ENCODE data around the gene CLEC2D. TPM values are rescaled to one million over a fixed set of nuclear protein-coding genes. Genes with fewer than 3 reads are reported as not detected.

The CLEC2D gene
- total and polyA plus RNA-seq, 2 donors (not counting 1 experiment from before 2014, with no cell fraction given), result 158 to 426 TPM

DNA sequence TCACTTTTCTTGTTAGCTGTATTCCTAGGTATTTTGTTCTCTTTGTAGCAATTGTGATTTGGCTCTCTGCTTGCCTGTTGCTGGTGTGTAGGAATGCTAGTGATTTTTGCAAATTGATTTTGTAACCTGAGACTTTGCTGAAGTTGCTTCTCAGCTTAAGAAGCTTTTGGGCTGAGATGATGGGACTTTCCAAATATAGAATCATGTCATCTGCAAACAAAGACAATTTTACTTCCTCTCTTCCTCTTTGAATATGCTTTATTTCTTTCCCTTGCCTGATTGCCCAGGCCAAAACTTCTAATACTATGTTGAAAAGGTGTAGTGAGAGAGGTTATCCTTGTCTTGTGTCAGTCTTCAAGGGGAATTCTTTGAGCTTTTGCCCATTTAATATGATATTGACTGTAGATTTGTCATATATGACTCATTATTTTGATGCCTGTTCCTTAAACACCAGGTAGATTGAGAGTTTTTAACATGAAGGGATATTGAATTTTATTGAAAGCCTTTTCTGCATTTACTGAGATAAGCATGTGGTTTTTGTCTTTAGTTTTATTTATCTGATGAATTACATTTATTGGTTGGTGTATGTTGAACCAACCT is 36.7 kb downstream of the CLEC2D start:
- Mint-ChIP-seq H3K27me3 (no peaks in the 10 kb centered on the region), H3K27ac (peak overlapping the region; percentile 92), H3K9me3 (ENCODE audit: insufficient read depth) (peaks cover 2% of the 10 kb centered on the region), H3K4me3 (peak overlapping the region; percentile 78), H3K4me1 (peaks cover 85% of the 10 kb centered on the region)
- DNase-seq, result peak; percentile 67
- Histone ChIP-seq H3K79me2 (ENCODE audit: control insufficient read depth, insufficient read depth, low read length) (peaks cover 27% of the 10 kb centered on the region), H3K9ac (ENCODE audit: low read length) (peak overlapping the region; percentile 48), H3K9me3 (ENCODE audit: control extremely low read depth in 1 of 3, control insufficient read depth in 2 of 3, insufficient read depth in 1 of 3, low read length in 2 of 3) (peaks cover 0 to 4% (median 3%) of the 10 kb centered on the region in 3 donors), H3K4me2 (replicated peaks; ENCODE audit: low read depth, low read length, poor library complexity, severe bottlenecking) (peak overlapping the region; percentile 68), H3K27ac (ENCODE audit: low read length in 2 of 2) (peak overlapping the region; percentile 82 to 92), H2AFZ (ENCODE audit: insufficient read depth, low read depth, low read length, poor library complexity, severe bottlenecking) (peak overlapping the region; percentile 13), H3K36me3 (replicated peaks in 1 of 2; ENCODE audit: control extremely low read depth in 1 of 2, control insufficient read depth in 1 of 2, extremely low read depth in 1 of 2, insufficient read depth in 2 of 2, low read length in 1 of 2) (no peaks in the 10 kb centered on the region), H3K27me3 (replicated peaks in 1 of 4; ENCODE audit: control extremely low read depth in 1 of 4, control insufficient read depth in 3 of 4, insufficient read depth in 4 of 4, low read length in 3 of 4) (no peaks in the 10 kb centered on the region), H3K4me1 (ENCODE audit: control insufficient read depth in 2 of 2, insufficient read depth in 2 of 2, low read length in 2 of 2) (peaks cover 77% of the 10 kb centered on the region in 2 donors), H4K20me1 (ENCODE audit: control insufficient read depth, insufficient read depth, low read length, poor library complexity, severe bottlenecking) (no peaks in the 10 kb centered on the region), H3K4me3 (ENCODE audit: control extremely low read depth in 1 of 5, extremely low read depth in 1 of 5, insufficient read depth in 1 of 5, low read depth in 2 of 5, low read length in 4 of 5) (peak overlapping the region in 1 of 5 experiments; percentile 45)
- intact Hi-C loops (cut with micrococcal nuclease), result loop anchor here (1.0 to 5.0 kb wide), 3 partner anchors 11 to 34 kb away; no protein-coding TSS in a partner anchor
- ChIA-PET POLR2A (interaction anchor here (0.8 to 0.9 kb wide), 2 partner anchors 36 to 37 kb away, joined by 3 read pairs; partner anchors contain the start of gene CLEC2D), CTCF (interaction anchor here (0.5 to 7.8 kb wide), 14 partner anchors 19 to 375 kb away, joined by 3 to 81 read pairs (median 4); no protein-coding TSS in a partner anchor)
- ATAC-seq (ENCODE audit: low read depth), result no peak
- TF ChIP-seq, protein P1, sequence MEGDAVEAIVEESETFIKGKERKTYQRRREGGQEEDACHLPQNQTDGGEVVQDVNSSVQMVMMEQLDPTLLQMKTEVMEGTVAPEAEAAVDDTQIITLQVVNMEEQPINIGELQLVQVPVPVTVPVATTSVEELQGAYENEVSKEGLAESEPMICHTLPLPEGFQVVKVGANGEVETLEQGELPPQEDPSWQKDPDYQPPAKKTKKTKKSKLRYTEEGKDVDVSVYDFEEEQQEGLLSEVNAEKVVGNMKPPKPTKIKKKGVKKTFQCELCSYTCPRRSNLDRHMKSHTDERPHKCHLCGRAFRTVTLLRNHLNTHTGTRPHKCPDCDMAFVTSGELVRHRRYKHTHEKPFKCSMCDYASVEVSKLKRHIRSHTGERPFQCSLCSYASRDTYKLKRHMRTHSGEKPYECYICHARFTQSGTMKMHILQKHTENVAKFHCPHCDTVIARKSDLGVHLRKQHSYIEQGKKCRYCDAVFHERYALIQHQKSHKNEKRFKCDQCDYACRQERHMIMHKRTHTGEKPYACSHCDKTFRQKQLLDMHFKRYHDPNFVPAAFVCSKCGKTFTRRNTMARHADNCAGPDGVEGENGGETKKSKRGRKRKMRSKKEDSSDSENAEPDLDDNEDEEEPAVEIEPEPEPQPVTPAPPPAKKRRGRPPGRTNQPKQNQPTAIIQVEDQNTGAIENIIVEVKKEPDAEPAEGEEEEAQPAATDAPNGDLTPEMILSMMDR (IDR thresholded peaks at IDR 0.05), result no peak
- TF ChIP-seq EZH2 (IDR thresholded peaks at IDR 0.05; ENCODE audit: borderline replicate concordance, insufficient read depth, low read depth, low read length, poor library complexity, severe bottlenecking), result no peak

DNA sequence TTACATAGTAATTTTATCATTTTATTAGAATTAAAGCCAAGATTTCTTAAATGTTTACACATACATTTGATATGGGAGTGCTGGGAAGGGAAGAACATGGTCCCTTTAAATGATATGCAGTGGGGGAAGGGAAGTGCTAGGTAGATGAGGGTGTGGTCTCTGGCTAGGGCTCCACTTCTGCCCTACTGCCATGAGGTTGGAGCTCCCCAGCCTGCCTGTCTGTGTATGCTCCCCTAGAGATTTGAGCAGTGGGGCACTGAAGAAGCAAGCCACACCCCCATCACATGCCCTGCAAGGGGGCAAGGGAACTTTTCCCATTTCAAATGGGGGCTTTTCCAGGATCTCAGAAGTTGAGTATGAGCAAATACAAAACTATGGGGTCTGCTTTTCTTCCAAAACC is 37.8 kb downstream of the CLEC2D start:
- H3K4me3 ChIP-seq (ENCODE audit: control extremely low read depth in 1 of 5, extremely low read depth in 1 of 5, insufficient read depth in 1 of 5, low read depth in 2 of 5, low read length in 4 of 5), result peak overlapping the region in 3 of 5 experiments; percentile 13 to 47 (median 31)
- peak overlapping the region; percentile 54 for H3K9ac ChIP-seq (ENCODE audit: low read length)
- intact Hi-C loops (cut with micrococcal nuclease), result loop anchor here (2.0 to 5.0 kb wide), 2 partner anchors 29 to 35 kb away; no protein-coding TSS in a partner anchor
- Mint-ChIP-seq H3K4me1 (peaks cover 85% of the 10 kb centered on the region), H3K9me3 (ENCODE audit: insufficient read depth) (peaks cover 2% of the 10 kb centered on the region), H3K27ac (peak overlapping the region; percentile 89), H3K27me3 (no peaks in the 10 kb centered on the region), H3K4me3 (peak overlapping the region; percentile 35)
- H3K36me3 ChIP-seq (replicated peaks in 1 of 2; ENCODE audit: control extremely low read depth in 1 of 2, control insufficient read depth in 1 of 2, extremely low read depth in 1 of 2, insufficient read depth in 2 of 2, low read length in 1 of 2), result no peaks in the 10 kb centered on the region
- peaks cover 77 to 78% of the 10 kb centered on the region in 2 donors for H3K4me1 ChIP-seq (ENCODE audit: control insufficient read depth in 2 of 2, insufficient read depth in 2 of 2, low read length in 2 of 2)
- POLR2A ChIA-PET, result interaction anchor here (2.9 kb wide), 1 partner anchor 57 kb away, joined by 10 read pairs; no protein-coding TSS in a partner anchor
- peaks cover 31% of the 10 kb centered on the region for H3K79me2 ChIP-seq (ENCODE audit: control insufficient read depth, insufficient read depth, low read length)
- H3K27me3 ChIP-seq (replicated peaks in 1 of 4; ENCODE audit: control extremely low read depth in 1 of 4, control insufficient read depth in 3 of 4, insufficient read depth in 4 of 4, low read length in 3 of 4), result no peaks in the 10 kb centered on the region
- DNase-seq (no peak), ATAC-seq (ENCODE audit: low read depth) (peak; percentile 46)
- CTCF ChIA-PET, result interaction anchor here (1.1 to 7.8 kb wide), 16 partner anchors 10 to 376 kb away, joined by 3 to 81 read pairs (median 9); partner anchors contain the start of gene CLECL1
- TF ChIP-seq, protein P1 (IDR thresholded peaks at IDR 0.05), result no peak
- no peak for TF ChIP-seq EZH2 (IDR thresholded peaks at IDR 0.05; ENCODE audit: borderline replicate concordance, insufficient read depth, low read depth, low read length, poor library complexity, severe bottlenecking)
- H3K27ac ChIP-seq (ENCODE audit: low read length in 2 of 2), result peak overlapping the region; percentile 72 to 92
- H3K9me3 ChIP-seq (ENCODE audit: control extremely low read depth in 1 of 3, control insufficient read depth in 2 of 3, insufficient read depth in 1 of 3, low read length in 2 of 3), result peaks cover 0 to 4% (median 3%) of the 10 kb centered on the region in 3 donors
- no peaks in the 10 kb centered on the region for H4K20me1 ChIP-seq (ENCODE audit: control insufficient read depth, insufficient read depth, low read length, poor library complexity, severe bottlenecking)
- peak overlapping the region; percentile 68 for H3K4me2 ChIP-seq (replicated peaks; ENCODE audit: low read depth, low read length, poor library complexity, severe bottlenecking)
- H2AFZ ChIP-seq (ENCODE audit: insufficient read depth, low read depth, low read length, poor library complexity, severe bottlenecking), result peak overlapping the region; percentile 67
